Kidney (tissue), 14 donors: Measurements from ENCODE around the gene DNAJB13. TPM values are rescaled to one million over a fixed set of nuclear protein-coding genes. Genes with fewer than 3 reads are reported as not detected.
A peak's percentile ranks its signal among the peaks of the same experiment; 100 is the strongest.

ENCODE experiments used
- DNase-seq, 5 donors: peaks; one replicate each; pipeline ENCODE4 v3.0.0-alpha.2; 2013 to 2020
- FAIRE-seq: peaks from 2 replicates; lab custom pipeline; 2012; peaks lifted over from hg19 to GRCh38; lab: Jason Lieb, UNC
- H3K27ac ChIP-seq, 2 donors: one replicate each; pipeline ENCODE4 v1.7.0; 2013; ENCODE audit warnings: low read depth in 2 of 2, low read length in 2 of 2, inconsistent platforms in 1 of 2
- H3K27me3 ChIP-seq: one replicate; pipeline ENCODE4 v1.7.1; 2013; ENCODE audit warnings: low read length, inconsistent platforms; ENCODE audit not compliant: control insufficient read depth, insufficient read depth
- H3K36me3 ChIP-seq, 3 donors: one replicate each; pipeline versions ENCODE4 v1.7.0 to v1.7.1; 2013; ENCODE audit warnings: low read length in 3 of 3, control low read depth in 1 of 3, inconsistent platforms in 1 of 3; ENCODE audit not compliant: insufficient read depth in 3 of 3, control insufficient read depth in 2 of 3
- H3K4me1 ChIP-seq, 3 donors: one replicate each; pipeline versions ENCODE4 v1.7.0 to v1.7.1; 2013; ENCODE audit warnings: low read length in 3 of 3, inconsistent platforms in 1 of 3, low read depth in 1 of 3; ENCODE audit not compliant: control insufficient read depth in 2 of 3, insufficient read depth in 2 of 3
- H3K4me3 ChIP-seq, 3 donors: one replicate each; pipeline versions ENCODE4 v1.7.0 to v1.8.1; 2013; ENCODE audit warnings: low read length in 3 of 3, control low read depth in 1 of 3, inconsistent platforms in 1 of 3
- H3K9ac ChIP-seq, 3 donors: one replicate each; pipeline versions ENCODE4 v1.7.0 to v1.7.1; 2013; ENCODE audit warnings: low read length in 3 of 3, control low read depth in 1 of 3, inconsistent platforms in 1 of 3
- H3K9me3 ChIP-seq, 3 donors: one replicate each; pipeline versions ENCODE4 v1.7.0 to v1.7.1; 2013; ENCODE audit warnings: low read length in 3 of 3, control low read depth in 1 of 3, inconsistent platforms in 1 of 3; ENCODE audit not compliant: control insufficient read depth in 2 of 3, insufficient read depth in 1 of 3
- intact Hi-C: fragments of 100-400 bp; cut with DNase I; formaldehyde crosslinking; loops from one replicate; pipeline ENCODE4 v1.11.1; 2022
- polyA plus RNA-seq: library from polyadenylated mRNA; stranded (reverse); fragments of 350-450 nt; fragmentation: Illumina TruSeq; extraction: RNeasy Lipid Tissue Mini Kit (QIAGEN cat#74804); gene quantifications from one replicate; pipeline ENCODE4 v1.2.3, GENCODE V29; 2014; ENCODE audit warnings: low read depth, low replicate concordance; ENCODE audit not compliant: insufficient read depth
- total RNA-seq: library from RNA; stranded (reverse); fragmentation: NEBNext Ultra II Directional; extraction: Animal tissue kit (Norgen Biotek cat#: 25700); gene quantifications from one replicate; pipeline ENCODE4 v1.2.1, GENCODE V29; 2021
- TF ChIP-seq, protein P1 (sequence below): IDR thresholded peaks from 3 replicates; pipeline ENCODE4 v1.5.1; 2012; ENCODE audit warnings: mild to moderate bottlenecking, moderate library complexity, borderline replicate concordance; ENCODE audit not compliant: insufficient read depth; ENCODE audit errors: extremely low read depth
- donor health status: control.
- donor health status: control.
- donor health status: control.
- donor health status: control.
- donor health status: control.
- donor health status: DM: yes; HTN: yes; CAD: no.
- donor health status: Normal renal cell carcinoma (clear cell type).

Gene DNAJB13
- total and polyA plus RNA-seq, 2 donors from 2014 or later: 1.5 to 4.3 TPM

DNA sequence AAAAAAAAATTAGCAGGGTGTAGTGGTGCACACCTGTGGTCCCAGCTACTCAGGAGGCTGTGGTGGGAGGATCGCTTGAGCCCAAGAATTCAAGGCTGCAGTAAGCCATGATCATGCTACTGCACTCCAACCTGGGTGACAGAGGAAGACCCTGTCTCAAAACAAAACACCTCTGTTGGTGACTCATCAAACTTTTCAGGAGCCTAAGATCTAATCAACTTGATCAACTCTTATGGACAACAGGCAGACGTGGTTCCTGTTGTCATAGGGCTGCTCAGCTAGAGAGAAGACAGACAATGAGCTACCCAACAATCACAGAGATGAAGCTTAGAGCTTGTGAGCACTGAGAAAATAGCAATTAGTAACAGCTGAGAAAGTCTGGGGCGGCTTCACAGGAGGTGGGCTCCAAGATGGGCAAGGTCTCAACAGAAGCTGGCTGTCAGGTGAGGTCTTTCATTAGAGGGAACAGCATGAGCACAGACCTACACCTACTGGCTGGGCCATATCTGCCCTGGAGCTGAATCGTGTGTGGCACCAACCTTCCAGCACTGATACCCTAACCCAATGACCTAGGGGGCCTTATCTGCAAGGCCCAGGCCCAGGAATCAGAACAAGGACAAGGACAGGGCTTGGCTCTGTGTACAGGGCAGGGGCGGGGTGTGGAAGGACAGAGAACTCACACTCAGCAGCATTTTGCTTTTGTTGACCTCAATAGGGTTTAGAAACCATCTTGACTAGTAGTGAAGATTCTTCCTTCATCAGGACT, 65.3 kb downstream of the DNAJB13 start:
- no peaks in the 10 kb centered on the region for H3K9me3 ChIP-seq
- DNase-seq (no peak), FAIRE-seq (no peak)
- H3K36me3 ChIP-seq: peaks cover 0 to 3% (median 2%) of the 10 kb centered on the region in 3 donors
- H3K27me3 ChIP-seq: no peaks in the 10 kb centered on the region
- no peak overlapping the region for H3K4me3 ChIP-seq
- intact Hi-C loops: no loop called here
- H3K4me1 ChIP-seq: peaks cover 0 to 22% (median 22%) of the 10 kb centered on the region in 3 donors
- no peak overlapping the region for H3K9ac ChIP-seq
- no peak overlapping the region for H3K27ac ChIP-seq
- TF ChIP-seq, protein P1, sequence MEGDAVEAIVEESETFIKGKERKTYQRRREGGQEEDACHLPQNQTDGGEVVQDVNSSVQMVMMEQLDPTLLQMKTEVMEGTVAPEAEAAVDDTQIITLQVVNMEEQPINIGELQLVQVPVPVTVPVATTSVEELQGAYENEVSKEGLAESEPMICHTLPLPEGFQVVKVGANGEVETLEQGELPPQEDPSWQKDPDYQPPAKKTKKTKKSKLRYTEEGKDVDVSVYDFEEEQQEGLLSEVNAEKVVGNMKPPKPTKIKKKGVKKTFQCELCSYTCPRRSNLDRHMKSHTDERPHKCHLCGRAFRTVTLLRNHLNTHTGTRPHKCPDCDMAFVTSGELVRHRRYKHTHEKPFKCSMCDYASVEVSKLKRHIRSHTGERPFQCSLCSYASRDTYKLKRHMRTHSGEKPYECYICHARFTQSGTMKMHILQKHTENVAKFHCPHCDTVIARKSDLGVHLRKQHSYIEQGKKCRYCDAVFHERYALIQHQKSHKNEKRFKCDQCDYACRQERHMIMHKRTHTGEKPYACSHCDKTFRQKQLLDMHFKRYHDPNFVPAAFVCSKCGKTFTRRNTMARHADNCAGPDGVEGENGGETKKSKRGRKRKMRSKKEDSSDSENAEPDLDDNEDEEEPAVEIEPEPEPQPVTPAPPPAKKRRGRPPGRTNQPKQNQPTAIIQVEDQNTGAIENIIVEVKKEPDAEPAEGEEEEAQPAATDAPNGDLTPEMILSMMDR: no peak

DNA sequence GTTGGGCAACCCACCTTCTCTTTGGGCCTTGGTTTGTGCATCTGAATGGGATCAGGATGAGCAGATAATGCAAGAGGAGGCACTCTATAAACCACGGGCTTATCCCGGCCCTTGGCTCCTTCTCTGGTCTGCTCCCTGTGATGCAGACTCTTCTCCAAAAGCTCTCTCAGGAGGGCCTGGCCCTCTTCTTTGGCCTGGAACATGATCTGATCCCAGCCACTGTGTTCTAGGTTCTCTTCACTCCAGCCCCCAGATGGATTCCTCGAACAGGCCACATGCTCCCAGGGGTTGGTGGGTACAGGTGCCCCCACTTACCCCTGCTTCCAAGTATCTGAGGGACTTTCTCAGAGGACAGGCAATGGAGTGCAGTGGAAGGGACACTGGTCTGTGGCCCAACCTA, 66.8 kb downstream of the DNAJB13 start:
- FAIRE-seq: no peak
- TF ChIP-seq, protein P1: no peak

DNA sequence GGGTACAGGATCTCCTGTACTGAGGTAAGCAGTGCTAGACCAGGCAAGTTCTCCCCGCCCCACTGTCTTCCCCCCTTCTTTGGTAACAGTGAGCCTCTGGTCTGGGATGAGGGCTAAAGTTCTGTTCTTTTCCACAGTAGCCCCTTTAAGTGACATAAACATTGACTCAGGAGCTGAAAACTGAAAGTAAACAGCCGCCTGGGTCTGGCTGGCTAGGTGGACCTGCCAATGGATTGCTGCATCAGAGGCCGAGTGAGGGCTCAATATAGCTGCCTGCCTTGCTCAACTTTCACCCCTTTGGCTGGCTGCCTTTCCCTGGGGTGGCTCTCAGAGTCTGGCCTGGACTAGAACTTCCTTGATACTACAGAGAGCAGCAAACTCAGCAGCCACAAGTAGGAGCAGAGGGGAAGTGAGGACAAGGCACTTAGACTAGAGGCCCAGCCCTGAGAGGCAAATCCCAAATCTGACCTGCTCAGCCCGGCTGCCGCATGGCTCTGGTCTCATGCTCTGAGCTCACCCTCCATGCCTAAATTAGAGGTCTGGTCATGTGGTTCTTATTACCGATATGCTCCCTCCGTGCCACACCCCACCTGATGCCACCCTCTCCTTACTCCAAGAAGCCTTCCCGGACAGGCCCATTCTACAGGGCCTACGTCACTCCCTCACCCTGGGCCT, 67.6 kb downstream of the DNAJB13 start:
- peak overlapping the region in 2 of 3 donors; percentile 60 to 65 for H3K9ac ChIP-seq
- no peaks in the 10 kb centered on the region for H3K27me3 ChIP-seq
- no peak overlapping the region for H3K4me3 ChIP-seq
- intact Hi-C loops: no loop called here
- peaks cover 0 to 22% (median 22%) of the 10 kb centered on the region in 3 donors for H3K4me1 ChIP-seq
- H3K27ac ChIP-seq: peak overlapping the region; percentile 86 to 94
- H3K36me3 ChIP-seq: peaks cover 0 to 6% (median under 1%) of the 10 kb centered on the region in 3 donors
- FAIRE-seq (peak; percentile 8), DNase-seq (peak in 3 of 5 donors; percentile 11 to 94 (median 31))
- H3K9me3 ChIP-seq: no peaks in the 10 kb centered on the region
- TF ChIP-seq, protein P1: no peak

More for the DNA sequence above, 66.8 kb downstream of the DNAJB13 start:
- H3K27me3 ChIP-seq: no peaks in the 10 kb centered on the region
- H3K4me1 ChIP-seq: peaks cover 0 to 22% (median 22%) of the 10 kb centered on the region in 3 donors
- H3K9me3 ChIP-seq: no peaks in the 10 kb centered on the region
- H3K36me3 ChIP-seq: peaks cover 0 to 6% (median 2%) of the 10 kb centered on the region in 3 donors
- H3K9ac ChIP-seq: peak overlapping the region in 1 of 3 donors; percentile 60
- peak overlapping the region; percentile 86 to 94 for H3K27ac ChIP-seq
- intact Hi-C loops: no loop called here
- no peak overlapping the region for H3K4me3 ChIP-seq
- no peak for DNase-seq
